DOHH2 (cell line): Measurements from ENCODE around the gene PRKAR1B.

ENCODE experiments used
- H3F3A ChIP-seq: fragments of 200-600 bp; sonication (generic), shearing (Covaris generic); 2 replicates; pipeline ENCODE4 v1.6.0; 2016; ENCODE audit warnings: antibody characterized with exemption, mild to moderate bottlenecking; ENCODE audit not compliant: control insufficient read depth, insufficient read depth
- H3K27ac ChIP-seq: fragments of 200-600 bp; sonication (generic); 2 replicates; pipeline ENCODE4 v1.5.1; 2014; ENCODE audit warnings: low read depth, mild to moderate bottlenecking, low read length, moderate library complexity
- H3K27me3 ChIP-seq: fragments of 200-600 bp; sonication (generic); 2 replicates; pipeline ENCODE4 v1.6.1; 2014; ENCODE audit warnings: mild to moderate bottlenecking, low read length, mixed read lengths; ENCODE audit not compliant: control insufficient read depth
- H3K36me3 ChIP-seq: fragments of 200-600 bp; sonication (generic); 2 replicates; pipeline ENCODE4 v1.6.1; 2014; ENCODE audit warnings: mild to moderate bottlenecking, low read length, moderate library complexity, mixed read lengths; ENCODE audit not compliant: control insufficient read depth
- H3K4me1 ChIP-seq: fragments of 200-600 bp; sonication (generic); 2 replicates; pipeline ENCODE4 v1.6.1; 2014; ENCODE audit warnings: mild to moderate bottlenecking, low read length, mixed read lengths; ENCODE audit not compliant: control insufficient read depth
- H3K4me2 ChIP-seq: fragments of 200-600 bp; sonication (generic); 2 replicates; pipeline ENCODE4 v1.6.0; 2014; ENCODE audit warnings: mild to moderate bottlenecking, low read length, moderate library complexity
- H3K4me3 ChIP-seq: fragments of 200-600 bp; sonication (generic); 2 replicates; pipeline ENCODE4 v1.5.1; 2014; ENCODE audit warnings: mild to moderate bottlenecking, low read length, mixed read lengths
- H3K79me2 ChIP-seq: fragments of 200-600 bp; sonication (generic); 2 replicates; pipeline ENCODE4 v1.6.1; 2014; ENCODE audit warnings: mild to moderate bottlenecking, low read length, mixed read lengths; ENCODE audit not compliant: control insufficient read depth
- H3K9me2 ChIP-seq: fragments of 200-600 bp; sonication (generic); replicated peaks from 2 replicates; pipeline ENCODE4 v1.6.1; 2014; ENCODE audit warnings: mild to moderate bottlenecking, low read length, mixed read lengths; ENCODE audit not compliant: control insufficient read depth
- H3K9me3 ChIP-seq: fragments of 200-600 bp; sonication (generic); 2 replicates; pipeline ENCODE4 v1.6.1; 2014; ENCODE audit warnings: antibody characterized with exemption, low read length, mixed read lengths; ENCODE audit not compliant: control insufficient read depth, insufficient read depth
- H4K20me1 ChIP-seq: fragments of 200-600 bp; sonication (generic); 2 replicates; pipeline ENCODE4 v1.6.0; 2014; ENCODE audit warnings: low read depth, mild to moderate bottlenecking, antibody characterized with exemption, low read length, moderate library complexity; ENCODE audit not compliant: control insufficient read depth, insufficient read depth
- EZH2phosphoT487 ChIP-seq: fragments of 200-600 bp; sonication (generic); IDR thresholded peaks from 2 replicates; pipeline ENCODE4 v1.6.1; 2017; ENCODE audit warnings: borderline replicate concordance, mild to moderate bottlenecking, antibody characterized with exemption, low read length, moderate library complexity, mixed read lengths
- TF ChIP-seq, protein P1 (sequence below): fragments of 200-600 bp; sonication (generic); IDR thresholded peaks from one replicate; pipeline ENCODE4 v1.5.1; 2014; ENCODE audit warnings: antibody characterized with exemption, mild to moderate bottlenecking, low read depth, low read length; ENCODE audit not compliant: poor library complexity, severe bottlenecking

Gene PRKAR1B

DNA sequence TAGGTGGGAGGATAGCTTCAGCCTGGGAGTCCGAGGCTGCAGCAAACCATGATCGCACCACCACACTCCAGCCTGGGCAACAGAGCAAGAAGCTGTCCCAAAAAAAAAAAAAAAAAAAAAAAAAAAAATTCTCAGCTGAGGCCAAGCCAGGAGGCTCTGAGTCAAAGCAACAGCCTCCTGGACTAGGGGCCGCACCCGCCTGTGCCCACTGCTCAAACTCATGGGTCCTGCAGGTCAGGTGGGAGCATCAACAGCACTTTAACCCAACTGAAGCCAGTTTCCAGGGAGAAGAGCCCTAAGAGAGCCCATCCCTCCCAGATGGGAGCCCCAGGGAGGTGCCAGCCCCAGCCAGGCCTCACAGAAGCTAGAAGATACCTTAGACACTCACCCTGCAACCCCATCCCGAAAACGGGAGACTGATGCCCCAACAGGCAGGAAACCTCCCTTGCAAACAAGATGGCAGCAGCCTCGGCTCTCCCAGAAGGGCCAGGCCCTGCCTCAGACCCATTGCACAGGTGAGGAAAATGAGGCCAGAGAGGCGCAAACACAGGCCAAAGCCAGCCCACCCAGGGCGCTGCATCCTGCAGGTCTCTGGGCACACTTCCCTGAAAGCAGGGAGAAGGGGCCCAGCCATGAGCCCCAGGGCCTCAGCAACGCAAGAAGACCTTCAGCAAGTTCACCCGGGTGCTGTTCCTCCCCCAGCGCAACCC, 218.5 kb downstream of the PRKAR1B start:
- no peak overlapping the region for H3K27ac ChIP-seq
- H3K9me3 ChIP-seq: no peaks in the 10 kb centered on the region
- no peaks in the 10 kb centered on the region for H3K9me2 ChIP-seq
- H3K36me3 ChIP-seq: no peaks in the 10 kb centered on the region
- H3K4me2 ChIP-seq: no peak overlapping the region
- H3K79me2 ChIP-seq: no peaks in the 10 kb centered on the region
- no peak overlapping the region for H3K4me3 ChIP-seq
- no peaks in the 10 kb centered on the region for H3K27me3 ChIP-seq
- H3K4me1 ChIP-seq: no peaks in the 10 kb centered on the region
- H4K20me1 ChIP-seq: no peaks in the 10 kb centered on the region
- no peaks in the 10 kb centered on the region for H3F3A ChIP-seq
- no peak for TF ChIP-seq EZH2phosphoT487
- TF ChIP-seq, protein P1, sequence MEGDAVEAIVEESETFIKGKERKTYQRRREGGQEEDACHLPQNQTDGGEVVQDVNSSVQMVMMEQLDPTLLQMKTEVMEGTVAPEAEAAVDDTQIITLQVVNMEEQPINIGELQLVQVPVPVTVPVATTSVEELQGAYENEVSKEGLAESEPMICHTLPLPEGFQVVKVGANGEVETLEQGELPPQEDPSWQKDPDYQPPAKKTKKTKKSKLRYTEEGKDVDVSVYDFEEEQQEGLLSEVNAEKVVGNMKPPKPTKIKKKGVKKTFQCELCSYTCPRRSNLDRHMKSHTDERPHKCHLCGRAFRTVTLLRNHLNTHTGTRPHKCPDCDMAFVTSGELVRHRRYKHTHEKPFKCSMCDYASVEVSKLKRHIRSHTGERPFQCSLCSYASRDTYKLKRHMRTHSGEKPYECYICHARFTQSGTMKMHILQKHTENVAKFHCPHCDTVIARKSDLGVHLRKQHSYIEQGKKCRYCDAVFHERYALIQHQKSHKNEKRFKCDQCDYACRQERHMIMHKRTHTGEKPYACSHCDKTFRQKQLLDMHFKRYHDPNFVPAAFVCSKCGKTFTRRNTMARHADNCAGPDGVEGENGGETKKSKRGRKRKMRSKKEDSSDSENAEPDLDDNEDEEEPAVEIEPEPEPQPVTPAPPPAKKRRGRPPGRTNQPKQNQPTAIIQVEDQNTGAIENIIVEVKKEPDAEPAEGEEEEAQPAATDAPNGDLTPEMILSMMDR: no peak

DNA sequence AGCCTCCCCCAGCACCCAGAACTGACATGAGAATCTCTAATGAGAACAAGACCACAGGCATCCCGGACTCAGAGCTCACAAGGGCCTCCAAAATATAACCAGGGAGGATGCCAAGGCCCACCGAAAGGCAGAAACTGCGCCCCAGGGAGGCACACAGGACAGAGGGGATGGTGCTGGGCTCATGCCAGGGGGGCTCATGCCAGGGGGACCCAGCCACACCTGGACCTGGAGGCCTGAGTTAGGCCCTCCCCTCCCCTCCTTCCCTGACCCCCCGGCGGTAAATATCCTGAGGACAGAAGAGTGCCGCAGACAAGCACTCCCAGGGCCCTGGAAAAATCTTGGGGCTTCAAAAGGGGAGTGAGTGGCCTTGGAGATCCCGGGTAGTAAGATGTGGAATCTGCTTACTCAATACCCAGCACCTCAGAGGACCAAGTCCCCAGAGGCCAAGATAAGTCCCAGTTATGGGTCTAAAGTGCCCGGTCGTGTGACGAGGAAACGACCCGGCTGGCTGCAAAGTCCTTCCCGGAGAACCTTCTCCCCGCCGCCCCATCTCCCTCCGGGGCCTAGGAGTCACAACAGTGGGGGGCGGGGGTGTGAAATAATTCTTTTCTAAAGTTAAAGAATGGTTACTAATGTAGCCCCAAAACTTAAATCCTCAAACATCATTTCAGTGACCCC, 219.3 kb downstream of the PRKAR1B start:
- H3K4me3 ChIP-seq: no peak overlapping the region
- no peaks in the 10 kb centered on the region for H3K9me2 ChIP-seq
- no peaks in the 10 kb centered on the region for H3K36me3 ChIP-seq
- no peaks in the 10 kb centered on the region for H3K9me3 ChIP-seq
- TF ChIP-seq, protein P1: no peak
- no peaks in the 10 kb centered on the region for H4K20me1 ChIP-seq
- H3K27me3 ChIP-seq: no peaks in the 10 kb centered on the region
- no peak overlapping the region for H3K4me2 ChIP-seq
- no peak overlapping the region for H3K27ac ChIP-seq
- H3F3A ChIP-seq: no peaks in the 10 kb centered on the region
- H3K4me1 ChIP-seq: no peaks in the 10 kb centered on the region
- no peaks in the 10 kb centered on the region for H3K79me2 ChIP-seq

DNA sequence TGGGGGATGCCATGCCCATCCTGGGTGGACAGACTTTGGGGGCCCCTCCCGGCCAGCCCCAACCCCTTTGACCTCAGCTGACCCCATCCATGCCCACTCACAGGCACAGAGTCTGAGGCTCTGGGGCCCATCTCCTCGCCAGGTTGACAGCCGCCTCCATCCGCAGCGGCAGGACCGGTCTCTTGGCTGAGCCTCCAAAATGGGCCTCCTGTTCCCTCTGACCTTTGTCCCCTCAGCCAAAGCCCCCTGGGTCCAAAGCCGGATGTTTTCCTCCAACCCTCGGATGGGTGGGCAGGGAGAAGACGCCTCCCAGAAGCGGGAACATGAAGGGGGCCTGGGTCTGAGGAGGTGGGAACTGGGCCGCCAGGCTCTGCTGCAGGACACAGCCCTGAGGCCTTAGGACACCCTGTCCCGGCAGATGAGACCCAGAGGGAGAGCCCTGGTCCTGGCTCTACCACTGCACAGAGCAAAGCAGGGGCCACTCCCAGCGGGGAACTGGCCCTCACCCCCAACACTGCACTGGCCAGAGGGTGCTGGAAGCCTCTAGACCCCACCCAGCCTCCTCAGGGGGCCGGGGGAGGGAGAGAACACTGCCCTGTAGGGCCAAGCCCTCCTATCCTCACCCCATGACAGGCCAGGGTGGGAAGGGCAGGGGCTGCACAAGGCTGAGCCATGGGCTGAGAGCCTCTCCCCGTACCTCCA, 220.0 kb downstream of the PRKAR1B start:
- Histone ChIP-seq H3K9me3 (no peaks in the 10 kb centered on the region), H3K27me3 (no peaks in the 10 kb centered on the region), H3K79me2 (no peaks in the 10 kb centered on the region), H3K4me1 (no peaks in the 10 kb centered on the region), H3K4me3 (no peak overlapping the region), H3F3A (no peaks in the 10 kb centered on the region), H3K9me2 (no peaks in the 10 kb centered on the region), H4K20me1 (no peaks in the 10 kb centered on the region), H3K4me2 (no peak overlapping the region), H3K27ac (no peak overlapping the region), H3K36me3 (no peaks in the 10 kb centered on the region)
- TF ChIP-seq, protein P1: no peak
- no peak for TF ChIP-seq EZH2phosphoT487
